NB4 (cell line): ENCODE data around the gene FJX1.

Source experiments
- DNase-seq: peaks from one replicate; pipeline ENCODE4 v3.0.0; 2010; ENCODE audit warnings: low read depth
- H3K4me3 ChIP-seq: one replicate; pipeline ENCODE4 v1.5.1; 2011; ENCODE audit warnings: mild to moderate bottlenecking, low read depth, low read length, moderate library complexity
- CTCF ChIP-seq: IDR thresholded peaks from one replicate; pipeline ENCODE4 v1.5.1; 2012; ENCODE audit warnings: low read depth, low read length
- MAX ChIP-seq: IDR thresholded peaks from 2 replicates; pipeline ENCODE4 v1.6.1; 2011; ENCODE audit warnings: low read depth, low read length
- MYC ChIP-seq: IDR thresholded peaks from 2 replicates; pipeline ENCODE4 v1.6.1; 2011; ENCODE audit warnings: low read depth, low read length
- POLR2A ChIP-seq: IDR thresholded peaks from 2 replicates; pipeline ENCODE4 v1.6.1; 2011; ENCODE audit warnings: mild to moderate bottlenecking; ENCODE audit not compliant: insufficient read length; ENCODE audit errors: extremely low read depth

Gene FJX1

GRCh38 chr11:35658020-35658948 is 40.0 kb downstream of the FJX1 start:
- no peak for TF ChIP-seq CTCF
- no peak for TF ChIP-seq MAX
- TF ChIP-seq POLR2A = no peak
- no peak for TF ChIP-seq MYC
- H3K4me3 ChIP-seq = no peak overlapping the region
- no peak for DNase-seq

GRCh38 chr11:35661534-35661933 is 43.3 kb downstream of the FJX1 start:
- no peak for DNase-seq
- no peak for TF ChIP-seq MAX
- TF ChIP-seq MYC = no peak
- no peak for TF ChIP-seq CTCF
- no peak for TF ChIP-seq POLR2A
- no peak overlapping the region for H3K4me3 ChIP-seq

- peak overlapping the region; percentile 70 for H3K4me3 ChIP-seq
- TF ChIP-seq MAX (no peak), MYC (no peak), CTCF (no peak), POLR2A (no peak)
- DNase-seq = no peak
These were observed 43.9 kb downstream of the FJX1 start for GRCh38 chr11:35662061-35662648.

- peak within 1 kb of the TSS; percentile 70 for H3K4me3 ChIP-seq
- peak; percentile 85 for DNase-seq
- no peak for TF ChIP-seq MYC
- peak; percentile 18 for TF ChIP-seq POLR2A
- TF ChIP-seq MAX = peak; percentile 42; the same call in 1 of the 2 replicates
- TF ChIP-seq CTCF = no peak
These were observed 44.6 kb downstream of the FJX1 start, which contains the start of gene TRIM44 for GRCh38 chr11:35662649-35663407. Gene TRIM44 (plus strand): TSS chr11:35662775. CDS start chr11:35663112, 337 bp downstream.

GRCh38 chr11:35663408-35663702 is 45.1 kb downstream of the FJX1 start:
- no peak for TF ChIP-seq POLR2A
- no peak for TF ChIP-seq MYC
- TF ChIP-seq CTCF = no peak
- TF ChIP-seq MAX = no peak
- H3K4me3 ChIP-seq = peak overlapping the region; percentile 53
- DNase-seq = no peak
